ENCODE results near the gene EFCAB6. TPM values are rescaled to one million over a fixed set of nuclear protein-coding genes. Genes with fewer than 3 reads are reported as not detected.

The EFCAB6 gene
- total RNA-seq, 1 donor from 2014 or later: 8.6 TPM

- intact Hi-C loops (cut with DNase I): loop anchor here (2.0 kb wide), 1 partner anchor 438 kb away; no protein-coding TSS in a partner anchor
- Histone ChIP-seq H3K27ac (peak overlapping the region in 1 of 2 donors; percentile 33), H3K4me3 (no peak overlapping the region)
Measured at GRCh38 chr22:43827003-43827735, 15.1 kb upstream of the EFCAB6 start.

DNA sequence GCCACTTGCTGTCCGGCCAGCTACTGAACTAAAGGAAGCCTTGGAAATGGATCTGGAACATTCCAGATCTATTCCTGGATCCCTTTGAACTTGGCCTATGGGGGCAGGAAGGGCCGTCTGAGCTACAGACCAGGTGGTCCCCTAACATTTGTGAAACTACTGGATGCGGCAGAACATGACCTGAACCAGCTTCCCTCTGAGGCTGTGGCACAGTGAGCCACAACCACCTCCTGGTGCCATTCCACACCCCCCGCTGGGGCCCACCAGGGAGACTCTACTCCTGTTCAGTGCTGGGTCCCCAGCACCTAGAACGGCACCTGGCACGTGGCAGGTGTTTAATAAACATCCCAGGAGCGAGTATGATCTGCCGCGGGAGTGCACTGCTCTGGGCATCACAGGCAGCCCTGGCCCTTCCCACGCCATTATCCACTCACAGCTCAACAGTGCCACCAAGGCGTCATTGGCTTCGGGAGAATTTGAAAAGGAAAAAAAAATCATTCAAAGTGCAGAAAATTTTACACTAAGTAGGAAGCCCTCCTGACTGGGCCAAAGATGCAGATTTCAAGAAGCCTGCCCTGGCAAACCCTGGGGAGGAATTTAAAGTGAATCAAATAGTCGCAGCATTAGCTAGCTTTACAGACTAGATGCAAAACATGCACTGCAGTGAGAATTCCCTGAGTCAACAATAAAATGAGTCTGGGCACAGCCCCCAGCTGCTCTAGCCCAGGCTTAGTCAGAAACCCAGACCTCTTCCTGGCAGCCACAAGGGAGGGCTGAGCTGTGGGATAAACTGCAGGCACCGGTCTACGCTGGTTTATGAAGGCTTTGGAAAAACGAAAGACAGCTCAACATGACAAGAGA is 14.3 kb upstream of the EFCAB6 start:
- no peak overlapping the region for H3K4me3 ChIP-seq
- peaks cover 0 to 2% of the 10 kb centered on the region in 2 donors for H3K4me1 ChIP-seq
- intact Hi-C loops (cut with DNase I): loop anchor here (2.0 kb wide), 1 partner anchor 438 kb away; no protein-coding TSS in a partner anchor
- no peaks in the 10 kb centered on the region for H3K9me3 ChIP-seq
- no peaks in the 10 kb centered on the region for H3K27me3 ChIP-seq
- DNase-seq (ENCODE audit: low spot score in 2 of 2): peak in 1 of 2 donors; percentile 64
- TF ChIP-seq, protein P1, sequence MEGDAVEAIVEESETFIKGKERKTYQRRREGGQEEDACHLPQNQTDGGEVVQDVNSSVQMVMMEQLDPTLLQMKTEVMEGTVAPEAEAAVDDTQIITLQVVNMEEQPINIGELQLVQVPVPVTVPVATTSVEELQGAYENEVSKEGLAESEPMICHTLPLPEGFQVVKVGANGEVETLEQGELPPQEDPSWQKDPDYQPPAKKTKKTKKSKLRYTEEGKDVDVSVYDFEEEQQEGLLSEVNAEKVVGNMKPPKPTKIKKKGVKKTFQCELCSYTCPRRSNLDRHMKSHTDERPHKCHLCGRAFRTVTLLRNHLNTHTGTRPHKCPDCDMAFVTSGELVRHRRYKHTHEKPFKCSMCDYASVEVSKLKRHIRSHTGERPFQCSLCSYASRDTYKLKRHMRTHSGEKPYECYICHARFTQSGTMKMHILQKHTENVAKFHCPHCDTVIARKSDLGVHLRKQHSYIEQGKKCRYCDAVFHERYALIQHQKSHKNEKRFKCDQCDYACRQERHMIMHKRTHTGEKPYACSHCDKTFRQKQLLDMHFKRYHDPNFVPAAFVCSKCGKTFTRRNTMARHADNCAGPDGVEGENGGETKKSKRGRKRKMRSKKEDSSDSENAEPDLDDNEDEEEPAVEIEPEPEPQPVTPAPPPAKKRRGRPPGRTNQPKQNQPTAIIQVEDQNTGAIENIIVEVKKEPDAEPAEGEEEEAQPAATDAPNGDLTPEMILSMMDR (IDR thresholded peaks at IDR 0.05): peak in 2 of 3 experiments; percentile 28 to 44
- no peaks in the 10 kb centered on the region for H3K36me3 ChIP-seq
- H3K27ac ChIP-seq: peak overlapping the region in 1 of 2 donors; percentile 33

More at GRCh38 chr22:43827003-43827735, 15.1 kb upstream of the EFCAB6 start:
- Histone ChIP-seq H3K4me1 (peaks cover 0 to 2% of the 10 kb centered on the region in 2 donors), H3K36me3 (no peaks in the 10 kb centered on the region), H3K27me3 (no peaks in the 10 kb centered on the region), H3K9me3 (no peaks in the 10 kb centered on the region)
- no peak for DNase-seq (ENCODE audit: low spot score in 2 of 2)
- TF ChIP-seq, protein P1 (IDR thresholded peaks at IDR 0.05): no peak

- no peaks in the 10 kb centered on the region for H3K36me3 ChIP-seq
- no peaks in the 10 kb centered on the region for H3K27me3 ChIP-seq
- no peak overlapping the region for H3K4me3 ChIP-seq
- no peak for DNase-seq (ENCODE audit: low spot score in 2 of 2)
- TF ChIP-seq, protein P1 (IDR thresholded peaks at IDR 0.05): no peak
- H3K27ac ChIP-seq: no peak overlapping the region
- intact Hi-C loops (cut with DNase I): loop anchor here (2.0 kb wide), 1 partner anchor 437 kb away; no protein-coding TSS in a partner anchor
- no peaks in the 10 kb centered on the region for H3K9me3 ChIP-seq
- peaks cover 0 to 2% of the 10 kb centered on the region in 2 donors for H3K4me1 ChIP-seq
Measured at GRCh38 chr22:43825651-43826050, 13.5 kb upstream of the EFCAB6 start.

- DNase-seq (ENCODE audit: low spot score in 2 of 2): peak in 1 of 2 donors; percentile 38
- Histone ChIP-seq H3K27ac (no peak overlapping the region), H3K27me3 (no peaks in the 10 kb centered on the region), H3K4me3 (no peak overlapping the region), H3K4me1 (peaks cover 0 to 2% of the 10 kb centered on the region in 2 donors), H3K9me3 (no peaks in the 10 kb centered on the region), H3K36me3 (no peaks in the 10 kb centered on the region)
- TF ChIP-seq, protein P1 (IDR thresholded peaks at IDR 0.05): no peak
- intact Hi-C loops (cut with DNase I): no loop called here
Measured at GRCh38 chr22:43824724-43825420, 12.8 kb upstream of the EFCAB6 start.
